Inferior parietal cortex (tissue), 1 donor: Measurements from ENCODE around the gene SPINT3.

Source experiments
- DNase-seq: peaks from one replicate; pipeline ENCODE4 v3.0.0-alpha.2; 2016; ENCODE audit errors: extremely low spot score

SPINT3 gene

DNA sequence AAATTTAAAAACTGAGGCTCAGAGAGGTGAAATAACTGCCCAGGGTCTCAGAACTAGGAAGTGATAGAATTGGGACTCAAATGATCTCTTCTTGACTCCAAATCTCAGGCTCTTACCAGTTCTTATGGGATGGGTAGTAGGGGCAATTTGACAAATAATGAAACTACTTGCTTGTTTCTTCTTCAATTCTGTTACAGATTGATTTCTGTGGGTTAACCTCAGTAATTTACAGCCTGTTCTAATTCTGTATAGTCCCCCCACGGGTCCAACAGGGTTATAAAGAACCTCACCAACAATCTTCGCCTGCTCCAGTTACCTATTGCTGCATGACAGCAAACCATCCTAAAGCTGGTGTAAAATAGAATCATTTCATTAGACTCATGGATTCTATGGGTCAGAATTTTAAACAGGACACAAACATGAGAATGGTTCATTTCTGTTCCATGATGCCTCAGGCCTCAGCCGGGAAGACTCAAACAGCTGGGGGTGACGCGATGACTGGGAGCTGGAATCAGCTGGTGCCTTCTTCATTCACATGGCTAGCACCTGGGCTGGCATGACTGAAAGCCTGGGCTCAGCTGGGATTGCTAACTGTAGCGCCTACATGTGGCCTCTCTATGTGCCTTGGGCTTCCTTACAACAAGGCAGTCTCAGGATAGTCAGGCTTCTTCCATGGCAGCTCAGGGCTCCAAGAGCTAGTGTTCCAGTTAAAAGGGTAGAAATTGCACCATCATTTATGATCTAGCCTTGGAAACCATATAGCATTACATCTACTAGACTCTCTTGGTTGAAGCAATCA lies 52.5 kb downstream of the SPINT3 start:
- no peak for DNase-seq
